Liver (tissue), 3 donors: ENCODE results near the gene H1-8.

ENCODE experiments used
- ATF3 ChIP-seq: IDR thresholded peaks from 2 replicates; pipeline ENCODE4 v1.6.1; 2016; ENCODE audit warnings: antibody characterized with exemption
- EGR1 ChIP-seq, 2 donors: IDR thresholded peaks; 2 replicates each; pipeline ENCODE4 v1.6.1; 2016 to 2018; ENCODE audit warnings: antibody characterized with exemption in 2 of 2, low read depth in 2 of 2
- HNF4G ChIP-seq: IDR thresholded peaks from 2 replicates; pipeline ENCODE4 v1.6.1; 2016; ENCODE audit warnings: antibody characterized with exemption
- MAX ChIP-seq: IDR thresholded peaks from 2 replicates; pipeline ENCODE4 v1.6.1; 2016; ENCODE audit warnings: antibody characterized with exemption
- NR2F2 ChIP-seq: IDR thresholded peaks from 2 replicates; pipeline ENCODE4 v1.6.1; 2016; ENCODE audit warnings: antibody characterized with exemption
- RXRA ChIP-seq, 2 donors: IDR thresholded peaks; 2 replicates each; pipeline ENCODE4 v1.6.1; 2017 to 2018; ENCODE audit warnings: antibody characterized with exemption in 2 of 2, mild to moderate bottlenecking in 1 of 2
- TAF1 ChIP-seq: conservative IDR thresholded peaks from 2 replicates; pipeline ENCODE4 v1.6.1; 2016; ENCODE audit warnings: antibody characterized with exemption, mild to moderate bottlenecking
- YY1 ChIP-seq: IDR thresholded peaks from 2 replicates; pipeline ENCODE4 v1.6.1; 2016; ENCODE audit warnings: antibody characterized with exemption, mild to moderate bottlenecking
- TF ChIP-seq, protein P1 (sequence below): fragments of 150-350 bp; IDR thresholded peaks from 2 replicates; pipeline ENCODE4 v1.5.1; 2017; ENCODE audit warnings: improper control_type of control experiment, low read depth, low read length; ENCODE audit not compliant: missing input control
- TF ChIP-seq, protein P2 (sequence below): IDR thresholded peaks from 2 replicates; pipeline ENCODE4 v1.6.1; 2016; ENCODE audit warnings: antibody characterized with exemption, mild to moderate bottlenecking
- donor health status: healthy.
- donor health status: healthy.

GRCh38 chr3:129585949-129586657, 43.1 kb downstream of the H1-8 start:
- TF ChIP-seq, protein P1, sequence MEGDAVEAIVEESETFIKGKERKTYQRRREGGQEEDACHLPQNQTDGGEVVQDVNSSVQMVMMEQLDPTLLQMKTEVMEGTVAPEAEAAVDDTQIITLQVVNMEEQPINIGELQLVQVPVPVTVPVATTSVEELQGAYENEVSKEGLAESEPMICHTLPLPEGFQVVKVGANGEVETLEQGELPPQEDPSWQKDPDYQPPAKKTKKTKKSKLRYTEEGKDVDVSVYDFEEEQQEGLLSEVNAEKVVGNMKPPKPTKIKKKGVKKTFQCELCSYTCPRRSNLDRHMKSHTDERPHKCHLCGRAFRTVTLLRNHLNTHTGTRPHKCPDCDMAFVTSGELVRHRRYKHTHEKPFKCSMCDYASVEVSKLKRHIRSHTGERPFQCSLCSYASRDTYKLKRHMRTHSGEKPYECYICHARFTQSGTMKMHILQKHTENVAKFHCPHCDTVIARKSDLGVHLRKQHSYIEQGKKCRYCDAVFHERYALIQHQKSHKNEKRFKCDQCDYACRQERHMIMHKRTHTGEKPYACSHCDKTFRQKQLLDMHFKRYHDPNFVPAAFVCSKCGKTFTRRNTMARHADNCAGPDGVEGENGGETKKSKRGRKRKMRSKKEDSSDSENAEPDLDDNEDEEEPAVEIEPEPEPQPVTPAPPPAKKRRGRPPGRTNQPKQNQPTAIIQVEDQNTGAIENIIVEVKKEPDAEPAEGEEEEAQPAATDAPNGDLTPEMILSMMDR = no peak
- TF ChIP-seq YY1 (no peak), TAF1 (no peak), EGR1 (IDR thresholded peaks at IDR 0.05; ENCODE audit: low read depth in 2 of 2) (no peak), HNF4G (no peak), NR2F2 (no peak), RXRA (IDR thresholded peaks at IDR 0.05) (no peak), ATF3 (no peak), MAX (no peak)
- TF ChIP-seq, protein P2, sequence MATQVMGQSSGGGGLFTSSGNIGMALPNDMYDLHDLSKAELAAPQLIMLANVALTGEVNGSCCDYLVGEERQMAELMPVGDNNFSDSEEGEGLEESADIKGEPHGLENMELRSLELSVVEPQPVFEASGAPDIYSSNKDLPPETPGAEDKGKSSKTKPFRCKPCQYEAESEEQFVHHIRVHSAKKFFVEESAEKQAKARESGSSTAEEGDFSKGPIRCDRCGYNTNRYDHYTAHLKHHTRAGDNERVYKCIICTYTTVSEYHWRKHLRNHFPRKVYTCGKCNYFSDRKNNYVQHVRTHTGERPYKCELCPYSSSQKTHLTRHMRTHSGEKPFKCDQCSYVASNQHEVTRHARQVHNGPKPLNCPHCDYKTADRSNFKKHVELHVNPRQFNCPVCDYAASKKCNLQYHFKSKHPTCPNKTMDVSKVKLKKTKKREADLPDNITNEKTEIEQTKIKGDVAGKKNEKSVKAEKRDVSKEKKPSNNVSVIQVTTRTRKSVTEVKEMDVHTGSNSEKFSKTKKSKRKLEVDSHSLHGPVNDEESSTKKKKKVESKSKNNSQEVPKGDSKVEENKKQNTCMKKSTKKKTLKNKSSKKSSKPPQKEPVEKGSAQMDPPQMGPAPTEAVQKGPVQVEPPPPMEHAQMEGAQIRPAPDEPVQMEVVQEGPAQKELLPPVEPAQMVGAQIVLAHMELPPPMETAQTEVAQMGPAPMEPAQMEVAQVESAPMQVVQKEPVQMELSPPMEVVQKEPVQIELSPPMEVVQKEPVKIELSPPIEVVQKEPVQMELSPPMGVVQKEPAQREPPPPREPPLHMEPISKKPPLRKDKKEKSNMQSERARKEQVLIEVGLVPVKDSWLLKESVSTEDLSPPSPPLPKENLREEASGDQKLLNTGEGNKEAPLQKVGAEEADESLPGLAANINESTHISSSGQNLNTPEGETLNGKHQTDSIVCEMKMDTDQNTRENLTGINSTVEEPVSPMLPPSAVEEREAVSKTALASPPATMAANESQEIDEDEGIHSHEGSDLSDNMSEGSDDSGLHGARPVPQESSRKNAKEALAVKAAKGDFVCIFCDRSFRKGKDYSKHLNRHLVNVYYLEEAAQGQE = no peak
